DOHH2 (cell line): Measurements from ENCODE around the gene RETREG1.

Experiments used
- H3F3A ChIP-seq: fragments of 200-600 bp; sonication (generic), shearing (Covaris generic); 2 replicates; pipeline ENCODE4 v1.6.0; 2016; ENCODE audit warnings: antibody characterized with exemption, mild to moderate bottlenecking; ENCODE audit not compliant: control insufficient read depth, insufficient read depth
- H3K27ac ChIP-seq: fragments of 200-600 bp; sonication (generic); 2 replicates; pipeline ENCODE4 v1.5.1; 2014; ENCODE audit warnings: low read depth, mild to moderate bottlenecking, low read length, moderate library complexity
- H3K27me3 ChIP-seq: fragments of 200-600 bp; sonication (generic); 2 replicates; pipeline ENCODE4 v1.6.1; 2014; ENCODE audit warnings: mild to moderate bottlenecking, low read length, mixed read lengths; ENCODE audit not compliant: control insufficient read depth
- H3K36me3 ChIP-seq: fragments of 200-600 bp; sonication (generic); 2 replicates; pipeline ENCODE4 v1.6.1; 2014; ENCODE audit warnings: mild to moderate bottlenecking, low read length, moderate library complexity, mixed read lengths; ENCODE audit not compliant: control insufficient read depth
- H3K4me1 ChIP-seq: fragments of 200-600 bp; sonication (generic); 2 replicates; pipeline ENCODE4 v1.6.1; 2014; ENCODE audit warnings: mild to moderate bottlenecking, low read length, mixed read lengths; ENCODE audit not compliant: control insufficient read depth
- H3K4me2 ChIP-seq: fragments of 200-600 bp; sonication (generic); 2 replicates; pipeline ENCODE4 v1.6.0; 2014; ENCODE audit warnings: mild to moderate bottlenecking, low read length, moderate library complexity
- H3K4me3 ChIP-seq: fragments of 200-600 bp; sonication (generic); 2 replicates; pipeline ENCODE4 v1.5.1; 2014; ENCODE audit warnings: mild to moderate bottlenecking, low read length, mixed read lengths
- H3K79me2 ChIP-seq: fragments of 200-600 bp; sonication (generic); 2 replicates; pipeline ENCODE4 v1.6.1; 2014; ENCODE audit warnings: mild to moderate bottlenecking, low read length, mixed read lengths; ENCODE audit not compliant: control insufficient read depth
- H3K9me2 ChIP-seq: fragments of 200-600 bp; sonication (generic); replicated peaks from 2 replicates; pipeline ENCODE4 v1.6.1; 2014; ENCODE audit warnings: mild to moderate bottlenecking, low read length, mixed read lengths; ENCODE audit not compliant: control insufficient read depth
- H3K9me3 ChIP-seq: fragments of 200-600 bp; sonication (generic); 2 replicates; pipeline ENCODE4 v1.6.1; 2014; ENCODE audit warnings: antibody characterized with exemption, low read length, mixed read lengths; ENCODE audit not compliant: control insufficient read depth, insufficient read depth
- H4K20me1 ChIP-seq: fragments of 200-600 bp; sonication (generic); 2 replicates; pipeline ENCODE4 v1.6.0; 2014; ENCODE audit warnings: low read depth, mild to moderate bottlenecking, antibody characterized with exemption, low read length, moderate library complexity; ENCODE audit not compliant: control insufficient read depth, insufficient read depth
- CTCF ChIP-seq: fragments of 200-600 bp; sonication (generic); IDR thresholded peaks from one replicate; pipeline ENCODE4 v1.5.1; 2014; ENCODE audit warnings: antibody characterized with exemption, mild to moderate bottlenecking, low read depth, low read length; ENCODE audit not compliant: poor library complexity, severe bottlenecking
- EZH2phosphoT487 ChIP-seq: fragments of 200-600 bp; sonication (generic); IDR thresholded peaks from 2 replicates; pipeline ENCODE4 v1.6.1; 2017; ENCODE audit warnings: borderline replicate concordance, mild to moderate bottlenecking, antibody characterized with exemption, low read length, moderate library complexity, mixed read lengths

The RETREG1 gene

GRCh38 chr5:16579142-16579847 lies 37.5 kb downstream of the RETREG1 start:
- Histone ChIP-seq H3K27ac (no peak overlapping the region), H3K9me2 (no peaks in the 10 kb centered on the region), H3K9me3 (no peaks in the 10 kb centered on the region)

DNA sequence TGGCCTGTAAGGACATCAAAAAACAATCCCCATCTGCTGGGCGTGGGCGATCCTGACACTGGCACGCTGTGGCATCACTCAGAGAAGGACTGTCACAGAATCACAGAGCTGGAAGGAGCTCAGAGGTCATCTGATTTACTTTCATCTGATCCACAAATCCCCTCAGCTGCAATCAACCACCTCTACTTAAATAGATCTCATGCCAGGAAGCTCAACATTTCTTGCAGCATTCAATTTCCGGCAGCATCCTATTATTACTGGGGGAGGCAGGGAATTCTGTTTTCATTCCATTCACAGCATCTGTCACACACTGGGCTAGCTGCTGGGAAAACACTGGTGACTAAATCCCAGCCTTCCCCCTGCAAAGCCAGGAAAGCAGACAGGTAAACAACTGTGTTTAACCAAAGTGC lies 38.3 kb downstream of the RETREG1 start:
- Histone ChIP-seq H3K4me3 (no peak overlapping the region), H3K36me3 (no peaks in the 10 kb centered on the region), H3K4me2 (no peak overlapping the region), H3F3A (no peaks in the 10 kb centered on the region), H3K9me2 (no peaks in the 10 kb centered on the region), H3K27ac (no peak overlapping the region), H3K4me1 (0 out of 2 replicates have a peak, but pooled peaks cover 3% of the 10 kb centered on the region), H3K79me2 (no peaks in the 10 kb centered on the region), H3K9me3 (no peaks in the 10 kb centered on the region), H3K27me3 (peaks cover 2% of the 10 kb centered on the region; the same call in 1 of the 2 replicates), H4K20me1 (no peaks in the 10 kb centered on the region)
- TF ChIP-seq EZH2phosphoT487: no peak
- TF ChIP-seq CTCF: no peak

More at GRCh38 chr5:16579142-16579847, 37.5 kb downstream of the RETREG1 start:
- Histone ChIP-seq H3F3A (no peaks in the 10 kb centered on the region), H3K4me2 (no peak overlapping the region), H3K4me3 (no peak overlapping the region), H3K4me1 (no peaks in the 10 kb centered on the region), H3K36me3 (no peaks in the 10 kb centered on the region), H3K79me2 (no peaks in the 10 kb centered on the region), H4K20me1 (no peaks in the 10 kb centered on the region), H3K27me3 (peaks cover 2% of the 10 kb centered on the region; the same call in 1 of the 2 replicates)
- TF ChIP-seq CTCF (no peak), EZH2phosphoT487 (no peak)

GRCh38 chr5:16577677-16578076 lies 39.1 kb downstream of the RETREG1 start:
- H3K27me3 ChIP-seq: peaks cover 2% of the 10 kb centered on the region; the same call in 1 of the 2 replicates
- 0 out of 2 replicates have a peak, but pooled peaks cover 3% of the 10 kb centered on the region for H3K4me1 ChIP-seq
- no peaks in the 10 kb centered on the region for H3K9me2 ChIP-seq
- H3K36me3 ChIP-seq: no peaks in the 10 kb centered on the region
- no peak for TF ChIP-seq CTCF
- TF ChIP-seq EZH2phosphoT487: no peak
- no peaks in the 10 kb centered on the region for H3K79me2 ChIP-seq
- H3K4me2 ChIP-seq: no peak overlapping the region
- H3K27ac ChIP-seq: no peak overlapping the region
- H3F3A ChIP-seq: no peaks in the 10 kb centered on the region
- H4K20me1 ChIP-seq: no peaks in the 10 kb centered on the region
- H3K9me3 ChIP-seq: no peaks in the 10 kb centered on the region
- H3K4me3 ChIP-seq: no peak overlapping the region
